ENCODE results near the gene GSG1L. TPM values are rescaled to one million over a fixed set of nuclear protein-coding genes. Genes with fewer than 3 reads are reported as not detected.

The GSG1L gene
- total and polyA plus RNA-seq, 4 experiments from 2014 or later: 0.27 TPM; not detected in 3

DNA sequence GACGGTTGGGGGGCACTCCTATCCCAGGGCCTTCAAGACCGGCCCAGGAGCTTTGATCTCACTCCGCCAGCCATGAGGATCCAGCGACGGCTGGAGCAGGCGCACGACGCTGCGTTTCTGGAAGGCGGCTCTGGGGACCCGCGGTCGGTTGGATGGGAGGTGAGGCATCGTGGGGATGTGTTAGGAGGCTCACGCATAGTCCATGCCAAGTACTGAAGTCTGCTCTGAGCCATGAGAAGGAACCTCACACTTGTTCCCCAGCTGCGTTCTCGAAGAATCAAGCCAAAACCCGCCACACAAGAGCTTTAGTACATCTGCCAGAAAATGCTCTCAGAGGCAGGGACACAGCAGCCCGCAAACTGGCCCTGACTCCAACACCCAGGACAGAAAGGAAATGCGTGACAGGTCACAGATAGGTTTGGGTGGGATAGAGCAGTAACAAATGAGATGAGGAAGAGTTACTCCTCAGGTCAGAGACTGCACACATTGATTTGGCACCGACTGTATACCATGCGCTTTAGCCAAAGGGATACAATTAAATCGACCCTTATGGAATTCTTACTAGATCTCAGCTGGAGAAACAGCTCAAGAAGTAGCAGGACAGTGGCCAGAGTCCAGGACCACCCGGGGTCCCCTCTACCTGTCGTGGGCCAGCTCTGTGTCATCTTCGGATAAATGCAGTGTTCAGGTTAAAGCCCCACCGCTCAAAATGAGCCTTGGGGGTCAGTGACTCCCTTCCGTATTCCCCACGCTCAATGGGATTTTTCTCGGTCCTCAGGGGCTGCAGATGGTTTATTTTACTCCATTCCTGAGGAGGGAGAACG lies 6.7 kb upstream of the GSG1L start:
- Mint-ChIP-seq H3K4me1 (peaks cover 0 to 2% (median under 1%) of the 10 kb centered on the region in 4 donors), H3K36me3 (no peaks in the 10 kb centered on the region), H3K27ac (no peak overlapping the region), H3K27me3 (peaks cover 4% of the 10 kb centered on the region in 2 donors), H3K9me3 (no peaks in the 10 kb centered on the region), H3K4me3 (no peak overlapping the region)
- CTCF ChIA-PET (ENCODE audit: partially characterized antibody): interaction anchor here (0.8 to 3.4 kb wide), 10 partner anchors 8 to 430 kb away, joined by 3 to 23 read pairs (median 4); no protein-coding TSS in a partner anchor
- no peaks in the 10 kb centered on the region for H3K4me1 ChIP-seq (ENCODE audit: insufficient read depth, low read length)
- POLR2A ChIA-PET (ENCODE audit: partially characterized antibody): interaction anchor here (0.9 kb wide), 1 partner anchor 98 kb away, joined by 5 read pairs; no protein-coding TSS in a partner anchor
- no peak overlapping the region for H3K27ac ChIP-seq (ENCODE audit: low read depth, low read length)
- H3K9me3 ChIP-seq (ENCODE audit: control insufficient read depth in 1 of 2, low read length in 2 of 2): no peaks in the 10 kb centered on the region
- H3K36me3 ChIP-seq (ENCODE audit: insufficient read depth, low read length): no peaks in the 10 kb centered on the region
- H3K4me3 ChIP-seq (ENCODE audit: low read length in 2 of 2): no peak overlapping the region
- no peaks in the 10 kb centered on the region for H3K27me3 ChIP-seq (ENCODE audit: insufficient read depth, low read length)
- intact Hi-C loops (cut with micrococcal nuclease): loop anchor here (1.0 kb wide), 1 partner anchor 98 kb away; no protein-coding TSS in a partner anchor
- no peak for DNase-seq

DNA sequence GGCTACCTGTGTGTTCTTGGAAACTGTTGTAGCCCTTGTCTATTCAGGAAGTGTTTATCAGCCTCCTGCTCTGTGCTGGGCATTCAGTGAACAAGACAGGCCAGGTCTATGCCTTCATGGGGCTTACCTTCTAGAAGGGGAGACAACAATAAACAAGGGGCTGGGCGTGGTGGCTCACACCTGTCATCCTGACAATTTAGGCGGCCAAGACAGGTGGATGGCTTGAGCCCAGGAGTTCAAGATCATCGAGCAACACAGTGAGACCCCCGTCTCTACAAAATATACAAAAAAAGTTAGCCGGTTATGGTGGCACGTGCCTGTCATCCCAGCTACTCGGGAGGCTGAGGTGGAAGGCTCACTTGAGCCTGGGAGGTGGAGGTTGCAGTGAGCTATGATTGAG lies 5.5 kb upstream of the GSG1L start:
- H3K27me3 ChIP-seq (ENCODE audit: insufficient read depth, low read length): peaks cover 5% of the 10 kb centered on the region
- intact Hi-C loops (cut with micrococcal nuclease): no loop called here
- peaks cover 10% of the 10 kb centered on the region in 2 donors for H3K27me3 Mint-ChIP-seq
- H3K27ac Mint-ChIP-seq: no peak overlapping the region
- H3K4me1 ChIP-seq (ENCODE audit: insufficient read depth, low read length): no peaks in the 10 kb centered on the region
- no peak overlapping the region for H3K4me3 Mint-ChIP-seq
- H3K27ac ChIP-seq (ENCODE audit: low read depth, low read length): no peak overlapping the region
- H3K9me3 ChIP-seq (ENCODE audit: control insufficient read depth in 1 of 2, low read length in 2 of 2): no peaks in the 10 kb centered on the region
- no peak overlapping the region for H3K4me3 ChIP-seq (ENCODE audit: low read length in 2 of 2)
- no peak for DNase-seq
- H3K9me3 Mint-ChIP-seq: no peaks in the 10 kb centered on the region
- no peaks in the 10 kb centered on the region for H3K36me3 ChIP-seq (ENCODE audit: insufficient read depth, low read length)
- no peaks in the 10 kb centered on the region for H3K36me3 Mint-ChIP-seq
- ChIA-PET POLR2A (ENCODE audit: partially characterized antibody) (no interaction called here), CTCF (ENCODE audit: partially characterized antibody) (interaction anchor here (0.8 to 1.3 kb wide), 4 partner anchors 96 to 162 kb away, joined by 3 to 4 read pairs (median 3); no protein-coding TSS in a partner anchor)
- peaks cover 0 to 2% (median under 1%) of the 10 kb centered on the region in 4 donors for H3K4me1 Mint-ChIP-seq

DNA sequence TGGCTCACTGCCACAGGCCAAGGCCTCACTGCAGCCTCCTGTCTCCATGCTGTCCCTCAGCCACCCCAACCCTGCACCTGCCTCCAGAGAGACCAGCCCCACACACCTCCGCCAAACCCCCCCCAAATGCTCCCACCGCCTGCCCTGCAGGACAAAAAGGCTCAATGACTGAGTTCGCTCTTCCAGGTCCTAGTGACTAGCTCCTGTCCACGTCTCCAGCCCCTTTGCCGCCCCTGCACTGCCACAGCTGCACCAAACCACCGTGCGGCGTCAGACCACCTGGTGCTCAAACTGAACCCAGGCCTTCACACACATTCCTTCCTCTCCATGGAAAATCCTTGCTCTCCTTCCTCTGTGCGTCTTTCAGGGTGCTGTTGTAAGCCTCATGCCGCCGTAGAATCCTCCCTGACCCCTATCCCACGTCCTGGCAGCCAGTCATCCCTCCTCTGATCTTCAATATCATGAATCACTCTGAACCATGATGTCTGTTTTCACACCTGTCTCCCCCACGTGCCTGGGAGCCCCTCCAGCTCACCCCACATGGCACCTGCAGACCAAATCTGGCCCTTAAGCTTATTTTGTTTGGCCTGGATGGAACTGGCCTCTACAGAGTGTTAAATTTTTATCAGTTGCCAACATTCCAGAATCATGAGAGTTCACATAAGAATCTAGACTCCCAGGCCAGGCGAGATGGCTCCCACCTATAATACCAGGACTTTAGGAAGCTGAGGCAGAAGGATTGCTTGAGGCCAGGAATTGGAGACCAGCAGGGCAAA lies 4.3 kb upstream of the GSG1L start:
- Histone ChIP-seq H3K4me3 (ENCODE audit: low read length in 2 of 2) (no peak overlapping the region), H3K36me3 (ENCODE audit: insufficient read depth, low read length) (no peaks in the 10 kb centered on the region), H3K9me3 (ENCODE audit: control insufficient read depth in 1 of 2, low read length in 2 of 2) (no peaks in the 10 kb centered on the region), H3K27ac (ENCODE audit: low read depth, low read length) (no peak overlapping the region), H3K27me3 (ENCODE audit: insufficient read depth, low read length) (peaks cover 8% of the 10 kb centered on the region), H3K4me1 (ENCODE audit: insufficient read depth, low read length) (no peaks in the 10 kb centered on the region)
- CTCF ChIA-PET (ENCODE audit: partially characterized antibody): interaction anchor here (1.3 kb wide), 1 partner anchor 95 kb away, joined by 3 read pairs; no protein-coding TSS in a partner anchor
- no peaks in the 10 kb centered on the region for H3K36me3 Mint-ChIP-seq
- H3K27me3 Mint-ChIP-seq: peaks cover 10% of the 10 kb centered on the region in 2 donors
- no peaks in the 10 kb centered on the region for H3K9me3 Mint-ChIP-seq
- intact Hi-C loops (cut with micrococcal nuclease): no loop called here
- no peak overlapping the region for H3K27ac Mint-ChIP-seq
- no peak for DNase-seq
- H3K4me3 Mint-ChIP-seq: no peak overlapping the region
- H3K4me1 Mint-ChIP-seq: peaks cover 0 to 2% (median under 1%) of the 10 kb centered on the region in 4 donors
- POLR2A ChIA-PET (ENCODE audit: partially characterized antibody): no interaction called here

DNA sequence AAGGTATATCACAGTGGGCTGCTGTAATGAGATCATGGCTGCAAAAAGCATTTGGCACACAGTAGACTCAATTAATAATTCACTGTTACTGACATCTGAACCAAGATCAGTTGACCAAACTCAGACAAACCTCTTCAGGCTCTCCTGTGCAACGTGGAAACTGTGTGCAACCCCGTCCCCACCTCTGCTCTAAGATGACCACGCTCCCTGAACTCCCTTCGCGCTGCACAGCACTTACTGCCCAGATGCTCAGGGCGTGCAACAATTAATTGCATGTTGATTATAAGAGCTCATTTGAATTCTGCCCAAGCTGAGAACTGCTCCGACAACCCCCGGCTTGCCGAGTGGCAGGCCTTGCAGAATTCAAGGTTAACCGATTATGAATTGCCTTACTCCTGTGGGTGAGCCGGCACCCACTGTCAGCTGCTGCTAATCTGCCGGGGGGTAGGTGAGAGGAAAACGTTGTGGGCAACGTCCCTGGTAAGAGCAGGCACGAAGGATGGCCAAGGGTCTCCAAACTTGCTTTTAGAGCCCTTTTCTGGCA lies 1.3 kb upstream of the GSG1L start:
- intact Hi-C loops (cut with micrococcal nuclease): no loop called here
- H3K9me3 ChIP-seq (ENCODE audit: control insufficient read depth in 1 of 2, low read length in 2 of 2): no peaks in the 10 kb centered on the region
- peaks cover 23% of the 10 kb centered on the region for H3K27me3 ChIP-seq (ENCODE audit: insufficient read depth, low read length)
- Mint-ChIP-seq H3K27ac (peak overlapping the region in 1 of 7 donors; percentile 25), H3K4me1 (peaks cover 0 to 8% (median 1%) of the 10 kb centered on the region in 4 donors), H3K4me3 (peak overlapping the region in 1 of 8 donors; percentile 31), H3K36me3 (no peaks in the 10 kb centered on the region), H3K9me3 (no peaks in the 10 kb centered on the region), H3K27me3 (peaks cover 24 to 25% of the 10 kb centered on the region in 2 donors)
- no peak for DNase-seq
- ChIA-PET POLR2A (ENCODE audit: partially characterized antibody) (no interaction called here), CTCF (ENCODE audit: partially characterized antibody) (no interaction called here)
- no peaks in the 10 kb centered on the region for H3K36me3 ChIP-seq (ENCODE audit: insufficient read depth, low read length)
- H3K4me1 ChIP-seq (ENCODE audit: insufficient read depth, low read length): no peaks in the 10 kb centered on the region
- no peak overlapping the region for H3K27ac ChIP-seq (ENCODE audit: low read depth, low read length)
- H3K4me3 ChIP-seq (ENCODE audit: low read length in 2 of 2): no peak overlapping the region

DNA sequence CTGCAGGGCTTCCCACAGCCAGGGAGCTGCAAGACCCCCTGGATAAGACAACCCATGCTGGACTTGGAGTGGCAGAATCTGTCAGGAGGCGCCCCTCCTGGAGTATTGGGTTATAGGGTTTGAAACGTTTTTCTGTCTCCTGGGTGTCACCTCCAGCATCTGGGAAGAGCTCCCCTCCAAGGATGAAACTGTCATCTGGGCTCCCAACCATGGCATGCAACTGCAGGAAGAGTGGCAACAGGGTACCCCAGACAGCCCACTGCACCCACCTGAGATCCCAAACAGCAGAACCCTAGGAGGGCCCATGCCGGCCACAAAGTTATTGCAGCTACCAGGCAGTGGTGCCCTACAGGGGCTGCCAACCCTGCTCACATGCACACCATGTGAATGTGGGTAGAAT lies 636 bp upstream of the GSG1L start:
- no peak overlapping the region for H3K27ac ChIP-seq (ENCODE audit: low read depth, low read length)
- intact Hi-C loops (cut with micrococcal nuclease): no loop called here
- Mint-ChIP-seq H3K36me3 (no peaks in the 10 kb centered on the region), H3K4me3 (peak overlapping the region in 1 of 8 donors; percentile 31), H3K27ac (no peak overlapping the region), H3K9me3 (no peaks in the 10 kb centered on the region), H3K4me1 (peaks cover 0 to 8% (median 3%) of the 10 kb centered on the region in 4 donors), H3K27me3 (peaks cover 30 to 31% of the 10 kb centered on the region in 2 donors)
- no peaks in the 10 kb centered on the region for H3K4me1 ChIP-seq (ENCODE audit: insufficient read depth, low read length)
- ChIA-PET POLR2A (ENCODE audit: partially characterized antibody) (no interaction called here), CTCF (ENCODE audit: partially characterized antibody) (no interaction called here)
- no peak for DNase-seq
- peaks cover 28% of the 10 kb centered on the region for H3K27me3 ChIP-seq (ENCODE audit: insufficient read depth, low read length)
- no peaks in the 10 kb centered on the region for H3K9me3 ChIP-seq (ENCODE audit: control insufficient read depth in 1 of 2, low read length in 2 of 2)
- H3K4me3 ChIP-seq (ENCODE audit: low read length in 2 of 2): no peak overlapping the region
- H3K36me3 ChIP-seq (ENCODE audit: insufficient read depth, low read length): no peaks in the 10 kb centered on the region

DNA sequence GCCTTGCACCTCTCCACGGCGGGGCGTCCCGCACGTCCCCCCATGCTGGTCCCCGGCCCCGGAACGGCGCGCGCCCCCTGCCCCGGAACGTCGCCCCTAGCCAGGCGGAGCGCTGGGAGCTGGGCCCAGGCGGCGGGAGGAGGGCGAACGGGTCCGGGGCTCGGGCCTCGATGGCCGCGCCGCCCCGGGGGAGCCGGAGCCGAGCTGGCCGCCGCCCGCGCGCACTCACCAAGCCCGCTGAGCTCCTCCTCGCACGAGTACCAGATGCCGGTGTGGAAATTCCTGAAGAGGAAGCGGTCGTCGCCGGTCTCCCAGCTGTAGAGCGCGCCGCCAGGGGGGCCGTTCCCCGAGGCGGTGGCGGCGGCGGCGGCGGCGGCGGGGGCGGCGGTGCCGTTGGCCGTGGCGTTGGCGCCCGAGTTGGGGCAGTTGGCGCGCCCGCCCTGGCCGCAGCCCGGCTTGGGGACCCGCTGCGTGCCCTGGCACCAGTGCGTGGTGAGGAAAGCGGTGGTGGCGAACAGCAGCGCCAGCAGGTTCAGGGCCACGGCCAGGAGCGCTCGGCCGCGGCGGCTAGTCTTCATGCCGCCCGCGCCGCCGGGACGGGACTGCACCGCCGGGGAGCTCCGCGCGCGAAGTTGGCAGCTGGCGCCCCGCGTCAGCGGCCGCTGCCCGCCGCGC lies 530 bp downstream of the GSG1L start:
- Histone ChIP-seq H3K4me1 (ENCODE audit: insufficient read depth, low read length) (no peaks in the 10 kb centered on the region), H3K27ac (ENCODE audit: low read depth, low read length) (no peak overlapping the region), H3K27me3 (ENCODE audit: insufficient read depth, low read length) (peaks cover 31% of the 10 kb centered on the region), H3K4me3 (ENCODE audit: low read length in 2 of 2) (no peak overlapping the region), H3K36me3 (ENCODE audit: insufficient read depth, low read length) (no peaks in the 10 kb centered on the region), H3K9me3 (ENCODE audit: control insufficient read depth in 1 of 2, low read length in 2 of 2) (no peaks in the 10 kb centered on the region)
- H3K36me3 Mint-ChIP-seq: no peaks in the 10 kb centered on the region
- peaks cover 0 to 3% (median 0%) of the 10 kb centered on the region in 8 donors for H3K9me3 Mint-ChIP-seq
- peaks cover 37 to 38% of the 10 kb centered on the region in 2 donors for H3K27me3 Mint-ChIP-seq
- ChIA-PET CTCF (ENCODE audit: partially characterized antibody) (no interaction called here), POLR2A (ENCODE audit: partially characterized antibody) (no interaction called here)
- H3K4me1 Mint-ChIP-seq: peaks cover 5 to 14% (median 7%) of the 10 kb centered on the region in 4 donors
- intact Hi-C loops (cut with micrococcal nuclease): no loop called here
- no peak overlapping the region for H3K27ac Mint-ChIP-seq
- DNase-seq: no peak
- no peak overlapping the region for H3K4me3 Mint-ChIP-seq
